Stimulated activated naive CD4-positive, alpha-beta T cell treated with Interleukin-2 at 50 U/mL for 16 hours (primary cell): ENCODE results near the gene TGFBR1.

Source experiments
- DNase-seq: peaks from one replicate; lab custom pipeline; 2025; lab: John Stamatoyannopoulos, UW

TGFBR1 gene

DNA sequence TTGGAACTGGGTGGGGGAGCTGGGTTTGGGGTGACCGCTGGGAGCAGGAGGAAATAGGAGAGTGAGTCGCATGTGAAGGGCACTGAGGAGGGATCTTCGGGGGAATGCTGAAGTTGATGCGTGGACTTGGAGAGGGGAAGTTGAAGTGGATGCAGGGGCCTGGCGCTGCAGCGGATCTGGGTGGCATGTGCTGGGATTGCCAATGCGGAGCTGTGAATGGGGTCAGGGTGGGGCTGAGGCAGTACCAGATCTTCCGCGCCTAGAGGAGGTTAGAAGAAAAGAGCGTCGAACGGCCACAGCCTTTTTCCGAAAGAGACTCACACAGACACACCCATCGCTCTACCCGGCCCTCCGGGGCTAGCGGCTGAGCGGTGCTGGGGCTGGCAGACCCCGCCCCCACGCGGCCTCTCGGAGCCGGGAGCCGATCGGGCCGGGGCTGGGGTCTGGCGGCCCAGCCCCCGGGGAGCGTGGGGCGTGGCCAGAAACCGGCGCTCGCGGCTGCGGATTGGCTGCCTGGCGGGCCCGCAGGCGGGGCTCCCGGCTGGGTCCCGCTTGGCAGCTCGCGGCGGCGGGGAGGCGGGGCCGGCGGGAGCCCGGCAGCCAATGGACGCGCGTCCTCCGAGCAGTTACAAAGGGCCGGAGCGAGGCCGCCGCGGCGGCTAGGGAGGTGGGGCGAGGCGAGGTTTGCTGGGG lies at the start of gene TGFBR1:
Gene TGFBR1 (plus strand): TSS at position 655 of the 693 bp plus-strand sequence. CDS start 93 bp downstream, outside the sequence.
- peak; percentile 90 for DNase-seq

- no peak for DNase-seq
Measured at GRCh38 chr9:99055384-99055783, 49.5 kb upstream of the TGFBR1 start.

GRCh38 chr9:99056186-99056585 lies 48.7 kb upstream of the TGFBR1 start:
- no peak for DNase-seq

GRCh38 chr9:99056886-99057664 lies 47.8 kb upstream of the TGFBR1 start:
- no peak for DNase-seq

DNA sequence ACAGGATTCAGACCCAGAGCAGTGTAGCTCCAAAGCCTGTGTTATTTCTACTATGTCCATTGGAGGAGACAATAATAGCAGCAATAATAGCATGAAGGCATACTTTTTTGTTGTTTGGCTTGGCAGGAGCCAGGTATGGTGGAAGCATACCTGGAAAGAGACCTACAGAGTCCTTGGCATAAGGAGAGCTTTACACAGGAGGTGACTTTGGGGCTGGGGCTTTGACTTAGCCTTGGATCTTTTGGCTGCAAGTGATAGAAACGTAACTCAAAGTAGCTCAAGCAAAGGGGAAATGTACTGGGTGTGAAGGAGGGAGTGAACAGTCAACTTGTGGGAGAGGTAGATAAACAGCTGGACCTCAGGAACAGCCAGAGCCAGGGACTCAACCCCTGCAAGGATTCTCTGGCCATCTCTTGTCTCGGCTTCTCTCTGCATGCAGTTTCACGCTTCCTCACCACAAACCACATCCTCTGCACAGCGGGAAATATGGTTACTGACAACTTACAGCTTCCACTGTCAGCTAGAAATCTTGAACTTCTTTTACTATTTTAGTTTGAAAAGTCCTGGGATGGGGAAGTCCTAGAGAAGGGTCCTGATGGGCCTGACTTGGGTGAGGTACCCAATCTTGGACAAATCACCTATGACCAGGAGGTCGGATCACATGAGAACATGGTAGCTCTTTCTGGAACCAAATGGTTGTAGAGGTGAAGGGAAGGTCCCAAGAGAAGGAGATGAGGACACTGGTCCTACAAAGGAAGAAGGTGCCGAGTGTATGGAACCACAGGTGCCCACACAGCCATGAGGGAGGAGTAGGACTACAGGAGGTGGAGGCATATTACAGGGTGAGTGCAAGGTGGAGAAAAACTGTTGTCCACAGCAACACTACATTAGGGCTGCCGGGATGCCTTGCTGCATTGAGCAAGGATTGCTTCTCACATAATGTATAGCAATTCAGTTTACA lies 47.0 kb upstream of the TGFBR1 start:
- DNase-seq, result peak; percentile 52

- no peak for DNase-seq
Measured at GRCh38 chr9:99058964-99059921, 45.7 kb upstream of the TGFBR1 start.

DNA sequence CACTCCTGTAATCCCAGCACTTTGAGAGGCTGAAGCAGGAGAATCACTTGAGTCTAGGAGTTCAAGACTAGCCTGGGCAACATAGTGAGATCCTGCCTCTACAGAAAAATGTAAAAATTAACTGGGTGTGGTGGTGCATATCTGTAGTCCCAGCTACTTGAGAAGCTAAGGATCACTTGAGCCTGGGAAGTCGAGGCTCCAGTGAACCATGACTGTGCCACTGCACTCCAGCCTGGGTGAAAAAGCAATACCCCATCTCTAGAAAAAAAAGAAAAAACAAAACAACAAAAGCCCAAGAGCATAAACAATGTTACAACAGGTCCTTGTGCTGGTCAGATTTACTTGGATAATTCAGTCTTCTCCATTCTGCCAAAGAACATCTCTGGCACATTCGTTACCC lies 44.3 kb upstream of the TGFBR1 start:
- no peak for DNase-seq

GRCh38 chr9:99062549-99062948 lies 42.4 kb upstream of the TGFBR1 start:
- DNase-seq, result no peak

DNA sequence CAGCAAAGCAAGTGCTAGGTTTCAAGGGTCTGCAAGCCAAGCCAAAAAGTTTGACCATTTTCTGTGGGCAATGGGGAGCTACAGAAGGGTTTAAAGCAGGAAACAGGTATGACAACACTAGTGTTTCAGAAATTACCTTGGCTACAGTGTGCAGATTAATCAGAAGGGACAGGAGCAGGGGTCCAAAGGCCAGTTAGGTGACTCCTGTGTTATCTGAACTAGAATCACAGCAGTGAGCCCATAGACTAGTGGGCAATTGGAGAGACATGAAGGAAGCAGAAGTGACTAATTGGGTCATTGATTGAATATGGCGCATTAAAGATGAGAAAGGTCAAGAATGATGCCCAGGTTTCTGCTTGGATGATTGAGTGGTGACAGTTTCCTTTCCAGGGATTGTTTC lies 41.4 kb upstream of the TGFBR1 start:
- DNase-seq, result no peak

DNA sequence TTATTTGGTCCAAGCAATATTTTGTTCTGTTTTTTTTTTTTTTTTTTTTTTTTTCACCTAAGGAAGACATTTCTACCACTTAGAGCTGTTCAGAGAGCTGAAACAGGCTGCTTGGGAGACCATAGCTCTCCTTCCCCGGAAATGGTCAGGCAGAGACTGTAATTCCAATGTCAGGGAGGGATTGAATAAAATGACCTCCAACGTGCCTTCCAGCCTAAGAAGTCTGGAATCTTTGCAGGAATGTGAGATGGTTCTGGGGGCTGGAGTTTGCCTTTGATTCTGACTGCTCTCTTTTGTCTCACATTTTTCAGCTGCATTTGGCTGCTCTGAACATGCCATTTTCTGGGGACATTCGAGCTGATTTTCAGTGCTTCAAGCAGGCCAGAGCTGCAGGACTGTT lies 38.3 kb upstream of the TGFBR1 start:
- DNase-seq, result no peak

- no peak for DNase-seq
Measured at GRCh38 chr9:99069075-99069474, 35.8 kb upstream of the TGFBR1 start.

GRCh38 chr9:99069546-99069945 lies 35.4 kb upstream of the TGFBR1 start:
- DNase-seq, result no peak

- no peak for DNase-seq
Measured at GRCh38 chr9:99070681-99071080, 34.2 kb upstream of the TGFBR1 start.

DNA sequence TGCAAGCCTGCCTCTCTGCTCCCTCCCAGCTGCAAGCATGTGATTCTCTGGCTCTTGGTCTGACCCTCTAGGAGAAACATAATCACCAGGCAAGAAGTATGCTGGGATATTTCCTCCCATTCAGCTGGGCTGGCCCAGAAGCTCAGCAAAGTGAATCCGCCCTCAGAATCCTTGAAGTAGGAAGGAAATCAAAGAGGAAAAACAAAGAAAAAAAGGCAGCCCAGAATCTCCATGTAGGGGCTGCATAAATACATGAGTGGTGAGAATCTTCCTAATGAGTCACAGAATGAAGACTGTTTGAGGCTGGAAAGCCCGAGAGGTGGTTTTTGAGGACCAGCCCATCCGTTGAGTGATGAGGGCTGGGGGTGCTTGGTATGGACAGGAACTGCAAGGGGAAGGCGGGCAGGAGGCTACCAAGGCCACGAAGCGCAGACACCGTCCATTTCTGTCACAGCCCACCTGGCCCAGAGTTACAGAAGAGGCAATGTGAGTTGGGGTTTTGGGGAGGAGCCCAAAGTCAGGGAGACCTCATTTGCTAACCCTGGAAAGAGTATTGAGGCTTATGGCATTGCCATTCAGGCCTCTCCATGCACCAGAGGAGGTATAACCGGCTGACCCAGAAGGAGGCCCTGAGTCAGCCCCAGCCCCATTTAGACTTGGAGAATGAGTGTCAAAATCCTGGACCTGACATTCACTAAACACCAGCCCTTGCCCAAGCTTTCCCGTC lies 33.4 kb upstream of the TGFBR1 start:
- no peak for DNase-seq

DNA sequence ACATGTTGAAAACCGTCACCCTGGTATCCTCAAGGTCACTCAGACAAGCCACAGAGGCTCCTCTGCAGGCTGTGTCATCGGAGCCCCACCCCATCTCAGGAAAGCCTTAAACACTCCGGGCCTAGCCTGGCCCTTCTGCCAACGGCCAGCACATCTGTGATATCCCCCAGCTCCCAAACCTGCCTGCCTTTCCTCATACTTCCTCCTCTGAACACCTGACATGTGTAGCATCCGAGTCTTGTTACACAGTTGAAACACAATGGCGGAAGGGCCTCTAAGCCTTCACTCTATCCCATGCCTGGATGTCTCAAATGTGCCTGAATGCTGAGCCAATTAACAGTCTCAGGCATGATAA lies 32.9 kb upstream of the TGFBR1 start:
- no peak for DNase-seq

DNA sequence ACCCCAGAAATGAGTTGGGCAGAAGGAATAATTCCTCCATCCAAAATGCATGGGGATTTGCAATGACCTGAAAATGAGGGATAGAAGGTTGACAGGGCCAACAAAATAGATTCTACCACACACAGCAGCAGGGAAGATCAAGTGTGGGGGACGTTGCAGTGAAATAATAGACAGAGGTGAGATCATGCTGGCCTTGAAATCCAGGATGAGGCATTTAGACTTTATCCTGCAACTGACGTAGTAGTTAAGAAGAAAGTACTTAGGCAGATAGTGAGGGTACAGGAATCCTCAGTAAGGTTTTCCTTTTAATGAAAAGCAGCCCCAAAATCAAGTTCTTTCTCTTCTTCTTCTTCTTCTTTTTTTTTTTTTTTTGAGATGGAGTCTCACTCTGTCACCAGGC lies 31.6 kb upstream of the TGFBR1 start:
- no peak for DNase-seq

GRCh38 chr9:99073985-99074901 lies 30.7 kb upstream of the TGFBR1 start:
- no peak for DNase-seq

DNA sequence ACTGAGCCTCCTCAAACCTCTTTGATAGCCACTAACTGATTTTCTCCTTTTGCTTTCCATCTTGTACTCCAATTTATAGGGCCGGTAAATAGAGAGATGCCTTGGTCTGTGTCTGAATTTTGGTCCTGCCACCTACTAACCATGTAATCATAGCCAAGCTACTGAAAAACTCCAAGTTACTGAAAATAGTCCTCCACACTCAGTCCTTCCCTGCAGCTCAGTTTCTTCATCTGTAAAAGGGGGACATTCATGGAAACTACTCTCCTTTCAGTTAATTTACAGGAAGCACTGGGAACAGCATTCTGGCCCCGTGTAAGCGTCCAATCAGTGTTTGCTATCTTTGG lies 30.0 kb upstream of the TGFBR1 start:
- no peak for DNase-seq

DNA sequence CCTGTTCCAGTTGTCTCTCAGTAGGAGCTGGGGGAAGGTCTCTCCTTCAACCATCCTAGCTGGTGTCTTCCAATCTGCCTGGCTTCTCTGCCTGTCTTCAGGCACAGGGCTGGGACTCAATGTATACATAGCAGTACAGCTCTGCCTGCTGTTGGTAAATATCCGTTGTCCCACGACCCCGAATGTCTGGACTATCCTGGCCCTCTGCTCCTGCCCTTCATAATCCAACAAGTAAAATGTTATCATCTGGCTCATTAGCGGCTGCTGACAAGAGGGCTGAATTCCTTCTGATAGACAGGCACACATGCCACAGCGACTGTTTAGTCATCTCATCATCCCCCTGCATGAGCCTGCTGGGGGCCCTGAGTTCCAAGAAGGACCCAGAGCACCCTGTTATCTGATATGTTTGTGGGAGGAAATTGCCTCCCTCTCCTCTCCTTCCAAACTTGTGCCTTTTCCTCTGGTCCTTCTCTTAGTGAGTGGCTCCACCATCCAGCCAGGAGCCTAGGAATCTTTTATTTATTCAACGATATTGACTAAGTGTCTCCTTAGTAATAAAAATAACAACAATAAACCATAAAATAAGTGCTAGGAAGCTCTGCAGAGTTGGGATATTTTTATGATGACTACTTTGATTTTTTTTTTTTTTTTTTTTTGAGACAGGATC lies 29.5 kb upstream of the TGFBR1 start:
- DNase-seq, result no peak
